Measurements from ENCODE around the gene PPP2R2D.
"Not testable (repeated sequence)": the region's sequence is repeated elsewhere in the genome, so short reads cannot be mapped to it uniquely, and the experiment has no call there.

PPP2R2D gene

GRCh38 chr10:131876017-131876416, 24.8 kb upstream of the PPP2R2D start:
- Histone ChIP-seq H3K9ac (no peak overlapping the region), H3K4me1 (peaks cover 29% of the 10 kb centered on the region), H3K9me3 (peaks cover 5% of the 10 kb centered on the region), H3K4me2 (peak overlapping the region; percentile 78), H3K27ac (0 out of 2 replicates have a peak overlapping the region, but pooled peaks have one; percentile 26), H3K36me3 (no peaks in the 10 kb centered on the region), H3K27me3 (no peaks in the 10 kb centered on the region), H4K20me1 (no peaks in the 10 kb centered on the region), H3K4me3 (no peak overlapping the region)
- TF ChIP-seq Cebpa-rat (IDR thresholded peaks at IDR 0.05): no peak

DNA sequence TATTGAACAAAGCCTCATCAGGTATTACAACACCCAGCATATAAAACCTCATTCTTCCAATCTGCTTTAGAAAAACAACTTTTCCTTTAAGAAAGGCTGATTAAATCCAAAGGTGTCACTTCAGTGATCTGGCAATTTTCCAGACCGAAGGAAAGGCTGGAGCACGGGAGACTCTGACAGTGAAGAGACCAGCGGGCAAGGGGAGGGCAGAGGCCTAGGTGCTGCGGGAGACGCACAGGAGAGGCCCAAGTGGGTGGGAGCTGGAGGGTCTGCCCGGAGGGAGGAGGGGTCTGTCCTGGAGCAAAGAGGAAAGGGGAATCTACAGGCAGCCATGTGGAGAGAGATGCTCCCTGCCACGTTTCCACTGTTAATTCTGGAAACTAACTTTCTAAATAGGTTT, 24.3 kb upstream of the PPP2R2D start:
- Histone ChIP-seq H4K20me1 (no peaks in the 10 kb centered on the region), H3K4me1 (peaks cover 29% of the 10 kb centered on the region), H3K4me2 (no peak overlapping the region), H3K36me3 (no peaks in the 10 kb centered on the region), H3K27ac (no peak overlapping the region), H3K9me3 (peaks cover 10% of the 10 kb centered on the region), H3K9ac (no peak overlapping the region), H3K27me3 (no peaks in the 10 kb centered on the region), H3K4me3 (no peak overlapping the region)
- TF ChIP-seq Cebpa-rat (IDR thresholded peaks at IDR 0.05): no peak

DNA sequence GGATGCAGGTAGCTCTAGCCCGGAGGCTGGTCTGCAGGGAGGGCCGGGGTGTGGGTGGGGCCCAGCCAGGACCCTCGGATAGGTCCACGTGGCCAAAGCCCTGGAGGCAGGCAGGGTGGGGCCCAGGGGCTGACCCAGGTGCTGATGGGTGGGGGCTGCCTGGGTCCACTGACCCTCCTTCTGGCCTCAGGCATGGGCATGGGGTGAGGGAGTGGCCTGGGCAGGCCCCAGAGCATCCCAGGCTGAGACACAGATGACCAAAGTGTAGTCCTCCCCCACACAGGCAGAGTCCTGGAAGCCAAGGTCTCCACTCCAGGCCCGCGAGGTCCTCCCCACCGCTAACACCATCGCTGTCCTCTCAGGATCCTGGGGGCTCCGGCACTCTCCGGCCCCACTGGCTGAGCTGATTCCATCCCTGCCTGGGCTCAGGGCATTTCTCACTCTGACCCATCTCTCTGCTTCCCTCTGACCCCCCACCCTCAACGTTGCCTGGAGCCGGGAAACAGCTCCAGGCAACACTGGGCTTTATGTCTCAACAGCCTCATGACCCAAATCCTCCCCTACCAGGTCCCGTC, 20.7 kb upstream of the PPP2R2D start:
- Histone ChIP-seq H3K4me1 (peaks cover 17% of the 10 kb centered on the region), H3K9me3 (peaks cover 19% of the 10 kb centered on the region), H3K27me3 (no peaks in the 10 kb centered on the region), H3K27ac (no peak overlapping the region), H3K36me3 (no peaks in the 10 kb centered on the region), H3K4me2 (no peak overlapping the region), H3K4me3 (no peak overlapping the region), H4K20me1 (no peaks in the 10 kb centered on the region), H3K9ac (no peak overlapping the region)
- no peak for TF ChIP-seq Cebpa-rat (IDR thresholded peaks at IDR 0.05)

DNA sequence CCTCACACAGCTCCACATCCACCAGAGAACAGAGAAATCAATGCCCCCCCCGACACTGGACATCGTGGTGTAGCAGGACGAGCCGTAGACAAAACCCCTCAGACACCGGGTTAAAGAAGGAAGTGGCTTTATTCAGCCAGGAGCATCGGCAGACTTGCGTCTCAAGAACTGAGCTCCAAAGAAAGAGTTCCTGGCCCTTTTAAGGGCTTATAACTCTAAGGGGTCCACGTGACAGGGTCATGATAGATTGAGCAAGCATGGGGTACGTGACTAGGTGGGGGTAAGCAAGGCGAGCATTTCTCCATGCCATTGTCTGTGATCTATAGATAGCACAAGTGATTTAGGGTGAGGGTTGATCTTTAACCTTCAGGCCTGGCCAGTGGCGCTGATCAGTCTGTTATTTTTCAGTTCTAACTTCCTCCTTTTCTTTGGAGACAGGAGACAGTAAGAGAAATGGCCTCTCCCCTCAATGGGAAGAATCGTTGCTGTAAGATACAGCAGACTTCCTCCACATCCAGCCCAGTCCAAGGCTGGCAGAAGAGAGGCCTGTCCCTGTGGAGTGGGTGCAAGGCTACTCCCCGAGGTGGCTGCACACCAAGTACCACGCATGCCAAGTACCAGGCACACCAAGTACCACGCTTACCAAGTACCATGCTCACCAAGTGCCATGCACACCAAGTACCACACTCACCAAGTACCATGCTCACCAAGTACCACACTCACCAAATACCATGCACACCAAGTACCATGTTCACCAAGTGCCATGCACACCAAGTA, 19.5 kb upstream of the PPP2R2D start:
- Histone ChIP-seq H3K36me3 (no peaks in the 10 kb centered on the region), H3K27ac (no peak overlapping the region), H3K27me3 (no peaks in the 10 kb centered on the region), H3K9ac (no peak overlapping the region), H3K9me3 (peaks cover 19% of the 10 kb centered on the region), H3K4me2 (no peak overlapping the region), H3K4me1 (peaks cover 21% of the 10 kb centered on the region), H3K4me3 (no peak overlapping the region), H4K20me1 (no peaks in the 10 kb centered on the region)
- TF ChIP-seq Cebpa-rat (IDR thresholded peaks at IDR 0.05): no peak

DNA sequence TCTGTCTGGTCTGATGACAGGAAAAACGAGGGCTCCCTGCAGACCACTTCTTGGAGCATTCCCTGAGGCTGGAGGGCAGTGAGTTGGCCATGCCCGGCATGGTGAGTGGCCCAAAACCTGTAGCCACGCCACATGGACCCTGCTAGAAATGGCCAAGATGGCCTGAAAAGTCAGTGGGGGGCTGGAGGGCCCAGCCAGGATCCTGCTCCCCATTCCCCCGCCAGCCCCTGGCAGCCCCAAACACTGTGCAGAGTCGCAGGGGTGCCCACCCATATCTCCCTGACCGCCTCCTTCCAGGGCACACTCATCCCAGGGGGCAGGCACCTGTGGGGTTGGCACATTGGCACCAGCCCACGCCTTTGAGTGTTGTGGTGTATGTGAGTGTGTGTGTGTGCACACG, 18.7 kb upstream of the PPP2R2D start:
- no peaks in the 10 kb centered on the region for H3K27me3 ChIP-seq
- H3K36me3 ChIP-seq: no peaks in the 10 kb centered on the region
- no peak overlapping the region for H3K27ac ChIP-seq
- no peak overlapping the region for H3K9ac ChIP-seq
- no peak overlapping the region for H3K4me2 ChIP-seq
- H3K4me1 ChIP-seq: peaks cover 25% of the 10 kb centered on the region
- H3K9me3 ChIP-seq: peaks cover 19% of the 10 kb centered on the region
- no peaks in the 10 kb centered on the region for H4K20me1 ChIP-seq
- TF ChIP-seq Cebpa-rat (IDR thresholded peaks at IDR 0.05): no peak
- H3K4me3 ChIP-seq: no peak overlapping the region

GRCh38 chr10:131882590-131883451, 18.0 kb upstream of the PPP2R2D start:
- Histone ChIP-seq H3K9me3 (peaks cover 19% of the 10 kb centered on the region), H3K27ac (no peak overlapping the region), H3K4me1 (peaks cover 27% of the 10 kb centered on the region), H3K4me2 (no peak overlapping the region), H3K4me3 (no peak overlapping the region), H3K36me3 (no peaks in the 10 kb centered on the region), H4K20me1 (no peaks in the 10 kb centered on the region), H3K27me3 (no peaks in the 10 kb centered on the region), H3K9ac (no peak overlapping the region)
- no peak for TF ChIP-seq Cebpa-rat (IDR thresholded peaks at IDR 0.05)

DNA sequence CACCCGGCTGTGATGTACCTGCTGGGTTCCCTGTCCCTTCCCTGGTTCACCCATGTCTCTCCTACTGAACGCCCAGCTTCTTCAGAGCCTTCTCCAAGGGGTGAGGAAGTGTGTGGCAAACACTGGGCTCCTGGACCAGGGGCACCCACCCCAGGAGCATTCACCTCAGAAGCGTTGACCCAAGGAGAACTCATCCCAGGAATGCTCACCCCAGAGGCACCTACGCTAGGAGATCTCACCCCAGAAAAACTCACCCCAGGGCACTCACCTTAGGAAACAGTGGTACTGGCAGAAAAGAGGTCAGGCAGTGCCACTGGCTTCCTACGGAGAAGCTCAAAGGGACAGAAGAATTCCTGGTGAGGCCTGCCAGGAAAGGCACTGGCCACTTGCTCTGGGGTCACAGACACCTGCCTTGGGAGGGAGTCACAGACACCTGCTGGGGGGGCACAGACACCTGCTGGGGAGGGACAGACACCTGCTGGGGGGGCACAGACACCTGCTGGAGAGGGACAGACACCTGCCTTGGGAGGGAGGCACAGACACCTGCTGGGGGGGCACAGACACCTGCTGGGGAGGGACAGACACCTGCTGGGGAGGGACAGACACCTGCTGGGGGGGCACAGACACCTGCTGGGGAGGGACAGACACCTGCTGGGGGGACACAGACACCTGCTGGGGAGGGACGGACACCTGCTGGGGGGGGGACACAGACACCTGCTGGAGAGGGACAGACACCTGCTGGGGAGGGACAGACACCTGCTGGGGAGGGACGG, 17.0 kb upstream of the PPP2R2D start:
- Histone ChIP-seq H3K4me1 (peaks cover 27% of the 10 kb centered on the region), H3K9me3 (peaks cover 19% of the 10 kb centered on the region)
- H3K4me2 ChIP-seq, H3K9ac ChIP-seq, H3K27me3 ChIP-seq, H3K36me3 ChIP-seq, H3K27ac ChIP-seq, H3K4me3 ChIP-seq, H4K20me1 ChIP-seq: not testable (repeated sequence)

DNA sequence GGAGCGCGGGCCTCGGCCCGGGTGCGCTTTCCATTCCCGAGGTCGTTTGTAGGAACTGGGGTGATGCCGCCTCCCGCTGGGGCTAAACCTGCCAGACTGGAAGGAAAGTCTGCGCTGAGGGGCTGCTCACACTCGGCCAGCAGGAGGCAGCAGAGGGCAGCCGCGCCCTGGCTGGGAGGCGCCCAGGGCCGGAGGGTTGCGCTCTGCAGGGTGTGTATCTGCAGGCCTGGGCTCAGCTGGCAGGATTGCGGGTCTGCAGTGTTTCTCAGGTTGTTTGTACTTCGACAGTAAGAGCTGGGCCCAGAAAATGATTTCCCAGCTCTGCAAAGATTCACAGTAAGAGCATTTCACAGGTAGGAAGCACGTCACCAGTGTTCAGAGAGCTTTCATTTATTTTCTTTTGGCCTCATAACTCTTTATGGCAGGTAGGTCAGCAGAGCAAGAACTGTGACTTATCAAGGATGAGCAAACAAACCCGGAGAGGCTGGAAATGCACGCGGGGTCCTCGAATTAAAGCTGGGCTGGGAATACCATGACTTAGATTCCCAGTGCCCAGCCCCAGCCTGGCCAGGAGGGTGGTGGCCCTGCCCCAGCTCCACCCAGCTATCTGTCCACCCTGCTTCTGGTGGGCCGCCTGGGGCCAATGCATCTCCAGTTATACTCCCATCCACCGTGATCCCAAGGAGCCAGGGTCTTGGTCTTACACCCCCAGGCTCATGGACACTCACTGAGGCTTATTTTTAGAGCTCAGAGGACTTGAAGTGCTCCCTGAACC, 15.2 kb upstream of the PPP2R2D start:
- Histone ChIP-seq H3K36me3 (no peaks in the 10 kb centered on the region), H3K4me2 (peak overlapping the region; percentile 72)

GRCh38 chr10:131886237-131886636, 14.6 kb upstream of the PPP2R2D start:
- no peak for TF ChIP-seq Cebpa-rat (IDR thresholded peaks at IDR 0.05)
- Histone ChIP-seq H3K27ac (peak overlapping the region; percentile 32; the same call in 1 of the 2 replicates), H3K4me2 (peak overlapping the region; percentile 72)

More for the DNA sequence above, 15.2 kb upstream of the PPP2R2D start:
- H3K27me3 ChIP-seq: no peaks in the 10 kb centered on the region
- peaks cover 31% of the 10 kb centered on the region for H3K4me1 ChIP-seq
- H3K9ac ChIP-seq: no peak overlapping the region
- H3K9me3 ChIP-seq: peaks cover 18% of the 10 kb centered on the region
- H3K27ac ChIP-seq: peak overlapping the region; percentile 32; the same call in 1 of the 2 replicates
- TF ChIP-seq Cebpa-rat (IDR thresholded peaks at IDR 0.05): no peak
- no peak overlapping the region for H3K4me3 ChIP-seq
- H4K20me1 ChIP-seq: no peaks in the 10 kb centered on the region

More at GRCh38 chr10:131886237-131886636, 14.6 kb upstream of the PPP2R2D start:
- H3K9me3 ChIP-seq: peaks cover 12% of the 10 kb centered on the region
- no peaks in the 10 kb centered on the region for H3K27me3 ChIP-seq
- H3K4me3 ChIP-seq: no peak overlapping the region; the same call in 1 of the 2 replicates
- H3K9ac ChIP-seq: no peak overlapping the region; the same call in 1 of the 2 replicates
- peaks cover 38% of the 10 kb centered on the region for H3K4me1 ChIP-seq
- no peaks in the 10 kb centered on the region for H3K36me3 ChIP-seq
- H4K20me1 ChIP-seq: no peaks in the 10 kb centered on the region

All from BLaER1 (cell line).